ENCODE measurements around the gene SETBP1.

DNA sequence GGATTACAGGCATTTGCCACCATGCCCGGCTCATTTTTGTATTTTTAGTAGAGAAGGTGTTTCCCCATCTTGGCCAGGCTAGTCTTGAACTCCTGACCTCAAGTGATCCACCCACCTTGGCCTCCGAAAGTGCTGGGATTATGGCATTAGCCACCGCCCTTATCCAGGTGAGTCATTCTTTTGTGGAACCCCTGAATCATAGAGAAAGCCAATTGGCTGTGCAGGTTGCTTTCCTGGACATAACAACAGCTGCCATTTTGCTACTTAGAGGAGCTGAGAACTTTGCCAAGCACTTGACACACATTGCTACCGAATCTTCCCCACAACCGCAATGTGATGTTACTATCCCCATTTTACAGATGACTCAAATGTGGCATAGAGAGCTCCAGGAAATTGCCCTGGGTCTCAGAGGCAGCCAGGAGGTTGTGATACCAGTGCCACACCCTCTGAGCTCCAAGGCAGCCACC is 36.0 kb downstream of the SETBP1 start:
- TF ChIP-seq, protein P1, sequence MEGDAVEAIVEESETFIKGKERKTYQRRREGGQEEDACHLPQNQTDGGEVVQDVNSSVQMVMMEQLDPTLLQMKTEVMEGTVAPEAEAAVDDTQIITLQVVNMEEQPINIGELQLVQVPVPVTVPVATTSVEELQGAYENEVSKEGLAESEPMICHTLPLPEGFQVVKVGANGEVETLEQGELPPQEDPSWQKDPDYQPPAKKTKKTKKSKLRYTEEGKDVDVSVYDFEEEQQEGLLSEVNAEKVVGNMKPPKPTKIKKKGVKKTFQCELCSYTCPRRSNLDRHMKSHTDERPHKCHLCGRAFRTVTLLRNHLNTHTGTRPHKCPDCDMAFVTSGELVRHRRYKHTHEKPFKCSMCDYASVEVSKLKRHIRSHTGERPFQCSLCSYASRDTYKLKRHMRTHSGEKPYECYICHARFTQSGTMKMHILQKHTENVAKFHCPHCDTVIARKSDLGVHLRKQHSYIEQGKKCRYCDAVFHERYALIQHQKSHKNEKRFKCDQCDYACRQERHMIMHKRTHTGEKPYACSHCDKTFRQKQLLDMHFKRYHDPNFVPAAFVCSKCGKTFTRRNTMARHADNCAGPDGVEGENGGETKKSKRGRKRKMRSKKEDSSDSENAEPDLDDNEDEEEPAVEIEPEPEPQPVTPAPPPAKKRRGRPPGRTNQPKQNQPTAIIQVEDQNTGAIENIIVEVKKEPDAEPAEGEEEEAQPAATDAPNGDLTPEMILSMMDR (IDR thresholded peaks at IDR 0.05; ENCODE audit: low read depth, low read length), result no peak
- TF ChIP-seq POLR2A (IDR thresholded peaks at IDR 0.05; ENCODE audit: extremely low read depth, insufficient read length), result no peak
- TF ChIP-seq, protein P2, sequence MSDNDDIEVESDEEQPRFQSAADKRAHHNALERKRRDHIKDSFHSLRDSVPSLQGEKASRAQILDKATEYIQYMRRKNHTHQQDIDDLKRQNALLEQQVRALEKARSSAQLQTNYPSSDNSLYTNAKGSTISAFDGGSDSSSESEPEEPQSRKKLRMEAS (IDR thresholded peaks at IDR 0.05; ENCODE audit: low read depth, low read length), result no peak

Data from NB4 (cell line).